ENCODE measurements around the gene PCDHAC2.

The PCDHAC2 gene

GRCh38 chr5:140966293-140967225 lies at the start of gene PCDHAC2:
TSS of gene PCDHAC2 (plus strand) at chr5:140966476. CDS start at chr5:140966767, 291 bp downstream.
- TF ChIP-seq USF1 (IDR thresholded peaks at IDR 0.05), result no peak
- TF ChIP-seq CREB1 (IDR thresholded peaks at IDR 0.05; ENCODE audit: low read depth), result no peak
- TF ChIP-seq EGR1 (IDR thresholded peaks at IDR 0.05), result no peak
- TF ChIP-seq TCF12 (IDR thresholded peaks at IDR 0.05; ENCODE audit: low read depth), result no peak
- TF ChIP-seq YY1 (IDR thresholded peaks at IDR 0.05; ENCODE audit: low read depth), result no peak

- TF ChIP-seq YY1 (IDR thresholded peaks at IDR 0.05; ENCODE audit: low read depth), result no peak
Measured at GRCh38 chr5:140923601-140924000, 42.7 kb upstream of the PCDHAC2 start.

GRCh38 chr5:140925806-140926442 lies 40.4 kb upstream of the PCDHAC2 start, which contains the start of gene PCDHAC1:
TSS of gene PCDHAC1 (plus strand) at chr5:140926299. CDS start at chr5:140926893, 594 bp downstream.
- TF ChIP-seq CREB1 (IDR thresholded peaks at IDR 0.05; ENCODE audit: low read depth), result no peak
- TF ChIP-seq CEBPB (IDR thresholded peaks at IDR 0.05), result no peak
- TF ChIP-seq TEAD4 (IDR thresholded peaks at IDR 0.05), result no peak
- no peak for TF ChIP-seq YY1 (IDR thresholded peaks at IDR 0.05; ENCODE audit: low read depth)
- TF ChIP-seq RAD21 (IDR thresholded peaks at IDR 0.05; ENCODE audit: low read depth), result no peak
- no peak for TF ChIP-seq FOXM1 (IDR thresholded peaks at IDR 0.05; ENCODE audit: borderline replicate concordance, low read depth)
- TF ChIP-seq EGR1 (IDR thresholded peaks at IDR 0.05), result no peak
- no peak for TF ChIP-seq EP300 (IDR thresholded peaks at IDR 0.05; ENCODE audit: borderline replicate concordance)
- TF ChIP-seq TAF1 (IDR thresholded peaks at IDR 0.05; ENCODE audit: low read depth), result no peak

GRCh38 chr5:140926443-140927227 lies 39.6 kb upstream of the PCDHAC2 start:
- TF ChIP-seq CREB1 (IDR thresholded peaks at IDR 0.05; ENCODE audit: low read depth) (no peak), RAD21 (IDR thresholded peaks at IDR 0.05; ENCODE audit: low read depth) (peak; percentile 36; the same call in 1 of the 2 replicates), TEAD4 (IDR thresholded peaks at IDR 0.05) (no peak), ZBTB7A (IDR thresholded peaks at IDR 0.05; ENCODE audit: low read depth) (no peak), REST (IDR thresholded peaks at IDR 0.05; ENCODE audit: low read depth) (no peak), YY1 (IDR thresholded peaks at IDR 0.05; ENCODE audit: low read depth) (no peak), FOXM1 (IDR thresholded peaks at IDR 0.05; ENCODE audit: borderline replicate concordance, low read depth) (no peak), EGR1 (IDR thresholded peaks at IDR 0.05) (no peak), CEBPB (IDR thresholded peaks at IDR 0.05) (no peak)

- TF ChIP-seq CREB1 (IDR thresholded peaks at IDR 0.05; ENCODE audit: low read depth) (no peak), NFIC (IDR thresholded peaks at IDR 0.05) (no peak), TCF12 (IDR thresholded peaks at IDR 0.05; ENCODE audit: low read depth) (no peak), FOXM1 (IDR thresholded peaks at IDR 0.05; ENCODE audit: borderline replicate concordance, low read depth) (no peak), TEAD4 (IDR thresholded peaks at IDR 0.05) (no peak), YY1 (IDR thresholded peaks at IDR 0.05; ENCODE audit: low read depth) (no peak), CEBPB (IDR thresholded peaks at IDR 0.05) (no peak), RAD21 (IDR thresholded peaks at IDR 0.05; ENCODE audit: low read depth) (no peak), EP300 (IDR thresholded peaks at IDR 0.05; ENCODE audit: borderline replicate concordance) (no peak), REST (IDR thresholded peaks at IDR 0.05; ENCODE audit: low read depth) (no peak), EGR1 (IDR thresholded peaks at IDR 0.05) (no peak), ZBTB7A (IDR thresholded peaks at IDR 0.05; ENCODE audit: low read depth) (no peak)
Measured at GRCh38 chr5:140927228-140927573, 39.1 kb upstream of the PCDHAC2 start.

- TF ChIP-seq MAX (IDR thresholded peaks at IDR 0.05) (no peak), CREB1 (IDR thresholded peaks at IDR 0.05; ENCODE audit: low read depth) (no peak), CEBPB (IDR thresholded peaks at IDR 0.05) (no peak), USF1 (IDR thresholded peaks at IDR 0.05) (no peak), TCF12 (IDR thresholded peaks at IDR 0.05; ENCODE audit: low read depth) (no peak), RAD21 (IDR thresholded peaks at IDR 0.05; ENCODE audit: low read depth) (no peak), REST (IDR thresholded peaks at IDR 0.05; ENCODE audit: low read depth) (no peak), ZBTB7A (IDR thresholded peaks at IDR 0.05; ENCODE audit: low read depth) (no peak), EP300 (IDR thresholded peaks at IDR 0.05; ENCODE audit: borderline replicate concordance) (no peak), TEAD4 (IDR thresholded peaks at IDR 0.05) (no peak), FOXM1 (IDR thresholded peaks at IDR 0.05; ENCODE audit: borderline replicate concordance, low read depth) (no peak), NFIC (IDR thresholded peaks at IDR 0.05) (no peak), TAF1 (IDR thresholded peaks at IDR 0.05; ENCODE audit: low read depth) (no peak), EGR1 (IDR thresholded peaks at IDR 0.05) (no peak), YY1 (IDR thresholded peaks at IDR 0.05; ENCODE audit: low read depth) (no peak)
Measured at GRCh38 chr5:140934964-140935606, 31.2 kb upstream of the PCDHAC2 start.

Measured in Ishikawa (cell line).